NCI-H2196 treated with DMSO at 0.1 percent for 48 hours (cell line): ENCODE results near the gene RNF180.
"Not testable (repeated sequence)": the region's sequence is repeated elsewhere in the genome, so short reads cannot be mapped to it uniquely, and the experiment has no call there.

Experiments
- DNase-seq: peaks from one replicate; lab custom pipeline; 2025; ENCODE audit not compliant: unreplicated experiment; lab: John Stamatoyannopoulos, UW

The RNF180 gene

DNA sequence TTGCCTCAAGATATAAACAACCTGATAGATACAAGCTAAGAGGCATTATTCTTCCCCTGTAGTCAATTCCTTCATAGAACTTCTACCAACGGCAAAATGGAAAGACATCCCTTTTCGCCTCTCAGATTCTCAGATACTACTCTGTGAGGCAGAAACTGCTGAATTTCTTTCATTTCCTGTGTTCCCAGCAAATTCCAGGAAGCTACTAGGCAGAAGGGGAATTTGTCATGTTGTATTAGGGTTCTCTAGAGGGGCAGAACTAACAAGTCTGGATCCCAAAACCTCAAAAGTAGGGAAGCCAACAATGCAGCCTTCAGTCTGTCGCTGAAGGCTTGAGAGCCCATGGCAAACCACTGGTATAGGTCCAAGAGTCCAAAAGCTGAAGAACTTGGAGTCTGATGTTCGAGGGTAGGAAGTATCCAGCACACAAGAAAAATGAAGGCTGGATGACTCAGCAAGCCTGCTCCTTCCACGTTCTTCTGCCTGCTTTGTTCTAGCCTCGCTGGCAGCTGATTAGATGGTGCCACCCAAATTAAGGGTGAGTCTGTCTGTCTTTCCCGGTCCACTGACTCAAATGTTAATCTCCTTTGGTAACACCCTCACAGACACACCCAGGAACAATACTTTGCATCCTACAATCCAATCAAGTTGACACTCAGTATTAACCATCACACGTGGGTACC is 15.2 kb downstream of the RNF180 start:
- no peak for DNase-seq

DNA sequence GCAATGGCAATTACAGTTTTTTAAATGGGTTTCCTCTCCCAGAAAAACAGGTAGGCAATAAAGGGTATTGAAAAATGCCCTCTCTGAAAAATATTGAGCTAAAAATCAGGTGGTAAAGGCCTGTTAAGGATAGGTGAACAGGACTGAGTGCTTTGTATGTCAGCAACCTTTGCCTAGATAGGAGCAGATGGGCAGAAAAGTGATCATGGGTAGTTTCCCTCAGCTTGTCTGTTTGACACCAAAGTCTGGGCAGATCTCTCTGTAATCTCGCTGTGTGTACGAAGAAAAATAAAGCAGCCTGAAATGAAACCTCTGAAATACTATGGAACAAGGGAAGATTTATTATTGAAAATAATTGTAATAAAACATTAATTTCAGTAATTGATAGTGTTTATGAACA is 15.8 kb downstream of the RNF180 start:
- DNase-seq = no peak

DNA sequence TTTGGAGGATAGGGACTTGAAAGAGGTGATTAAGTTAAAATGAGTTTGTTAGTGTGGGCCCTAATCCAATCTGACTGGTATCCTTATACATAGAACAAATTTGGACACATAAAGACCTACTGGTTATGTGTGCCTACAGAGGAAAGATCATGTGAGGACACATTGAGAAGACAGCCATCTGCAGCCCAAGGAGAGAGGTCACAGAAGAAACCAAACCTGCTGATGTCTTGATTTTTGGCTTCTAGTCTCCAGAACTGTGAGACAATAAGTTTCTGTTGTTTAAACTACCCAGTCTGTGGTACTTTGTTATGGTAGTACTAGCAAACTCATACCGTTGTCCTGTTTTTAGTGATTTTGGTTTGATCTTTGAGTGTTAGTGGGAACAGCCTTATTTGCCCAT is 18.3 kb downstream of the RNF180 start:
- no peak for DNase-seq

DNA sequence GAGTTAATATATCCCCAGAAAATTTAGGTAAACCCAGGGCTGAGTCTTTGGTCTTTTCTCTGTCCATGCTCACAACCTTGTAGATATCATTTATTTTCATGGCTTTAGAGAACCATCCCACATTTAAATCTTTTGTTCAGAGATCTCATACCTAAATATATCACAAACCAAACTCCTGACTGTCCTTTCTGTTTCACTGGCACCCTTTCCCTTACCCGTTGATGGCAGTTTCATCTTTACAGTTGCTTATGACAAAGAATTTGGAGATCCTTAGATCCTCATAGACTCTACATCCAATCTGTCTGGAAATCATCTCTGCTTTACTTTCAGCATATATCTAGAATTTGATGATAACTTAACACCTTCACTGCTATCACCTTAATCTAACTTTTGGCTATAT is 19.2 kb downstream of the RNF180 start:
- DNase-seq = no peak

DNA sequence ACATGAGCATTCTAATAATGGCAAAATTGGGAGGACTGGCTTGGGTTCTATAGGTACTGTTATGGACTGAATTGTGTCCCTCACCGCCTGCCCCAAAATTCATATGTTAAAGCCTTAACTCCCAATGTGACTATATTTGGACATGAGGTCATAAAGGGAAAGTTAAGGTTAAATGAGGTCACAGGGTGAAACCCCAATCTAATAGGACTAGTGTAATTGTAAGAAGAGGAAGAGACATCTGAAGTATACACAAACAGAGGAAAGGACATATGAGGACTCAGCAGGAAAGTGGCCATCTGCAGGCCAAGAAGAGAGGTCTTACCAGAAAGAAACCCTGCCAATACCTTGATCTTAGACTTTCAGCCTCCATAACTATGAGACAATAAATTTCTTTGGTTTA is 23.1 kb downstream of the RNF180 start:
- no peak for DNase-seq

DNA sequence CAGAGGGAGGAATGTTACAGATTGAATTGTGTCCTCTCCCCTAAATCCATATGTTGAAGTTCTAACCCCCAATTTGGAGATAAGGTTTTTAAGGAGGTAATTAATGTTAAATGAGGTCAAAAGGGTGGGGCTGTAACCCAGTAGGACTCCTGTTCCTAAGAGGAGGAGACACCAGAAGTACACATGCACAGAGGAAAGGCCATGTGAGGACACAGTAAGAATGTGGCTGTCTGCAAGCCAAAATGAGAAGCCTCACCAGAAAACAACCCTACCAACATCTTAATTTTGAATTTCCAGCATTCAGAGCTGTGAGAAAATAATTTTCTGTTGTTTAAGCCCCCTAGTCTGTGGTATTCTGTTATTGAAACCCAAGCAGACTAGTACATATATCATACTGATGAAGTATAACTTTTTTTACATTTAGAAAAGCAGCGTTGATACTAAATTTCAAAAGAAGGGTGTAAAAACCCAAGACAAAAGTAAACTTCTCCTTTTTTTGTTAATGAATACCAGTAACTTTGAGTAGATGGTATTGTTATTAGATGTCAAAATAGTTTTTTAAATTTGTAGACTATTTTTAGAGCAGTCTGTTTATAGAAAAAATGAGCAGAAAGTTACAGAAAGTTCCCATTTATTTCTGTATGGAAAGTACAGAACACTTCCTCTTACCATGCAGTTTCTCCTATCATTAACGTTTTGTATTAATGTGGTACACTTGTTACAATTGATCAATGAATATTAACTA is 25.1 kb downstream of the RNF180 start:
- no peak for DNase-seq

DNA sequence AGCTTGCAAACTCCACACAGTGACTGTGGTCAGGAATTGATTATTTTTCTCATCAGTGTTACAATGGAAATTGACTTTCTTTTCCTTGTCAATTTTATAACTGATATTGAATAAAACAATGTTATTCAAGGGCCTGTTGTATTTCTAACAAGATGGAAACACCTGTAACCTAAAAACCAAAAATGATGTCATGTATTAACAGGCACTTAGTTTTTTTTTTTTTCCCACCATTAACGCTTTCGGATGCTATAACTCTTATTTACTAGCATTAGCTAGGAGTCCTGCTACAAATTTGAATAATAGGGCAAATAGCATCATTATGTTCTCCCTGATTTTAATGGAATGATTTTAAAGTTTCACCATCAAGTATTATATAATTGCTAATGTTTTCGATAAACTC is 30.3 kb downstream of the RNF180 start:
- no peak for DNase-seq

DNA sequence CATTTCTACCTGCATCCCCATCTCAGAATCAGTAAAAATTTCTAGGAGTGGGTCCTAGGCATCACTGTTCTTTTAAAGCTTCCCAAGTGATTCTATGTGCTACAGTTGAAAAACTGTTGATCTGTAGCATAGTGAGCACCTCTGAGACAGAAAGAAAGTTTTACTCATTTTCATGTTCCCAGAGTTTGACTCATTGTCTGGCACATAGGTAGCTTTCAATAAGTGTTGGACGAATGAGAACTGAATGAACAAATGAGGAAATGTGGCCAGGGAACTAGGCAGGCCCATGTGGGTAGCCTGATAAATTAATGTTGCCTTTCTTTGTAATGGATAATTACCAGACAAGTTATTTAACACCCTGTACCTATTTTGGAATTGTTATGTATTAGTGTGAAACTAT is 33.8 kb downstream of the RNF180 start:
- DNase-seq = no peak

DNA sequence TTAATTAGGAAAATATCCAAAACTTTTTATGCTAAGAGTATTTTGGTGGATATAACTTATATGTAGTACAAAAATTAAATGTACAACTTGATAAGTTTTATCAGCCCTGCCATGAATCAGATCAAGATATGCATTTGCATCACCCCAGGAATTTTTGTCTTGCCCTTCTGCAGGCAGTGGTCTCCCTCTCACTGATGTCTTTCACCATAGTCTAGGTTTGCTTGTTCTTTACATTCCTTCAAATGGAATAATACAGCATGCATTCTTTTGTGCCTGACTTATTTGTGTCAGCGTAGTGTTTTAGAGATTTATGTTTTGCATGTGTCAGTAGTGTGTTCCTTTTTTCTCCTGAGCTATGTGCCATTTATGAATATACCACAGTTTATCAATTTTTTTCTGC is 36.4 kb downstream of the RNF180 start:
- no peak for DNase-seq

DNA sequence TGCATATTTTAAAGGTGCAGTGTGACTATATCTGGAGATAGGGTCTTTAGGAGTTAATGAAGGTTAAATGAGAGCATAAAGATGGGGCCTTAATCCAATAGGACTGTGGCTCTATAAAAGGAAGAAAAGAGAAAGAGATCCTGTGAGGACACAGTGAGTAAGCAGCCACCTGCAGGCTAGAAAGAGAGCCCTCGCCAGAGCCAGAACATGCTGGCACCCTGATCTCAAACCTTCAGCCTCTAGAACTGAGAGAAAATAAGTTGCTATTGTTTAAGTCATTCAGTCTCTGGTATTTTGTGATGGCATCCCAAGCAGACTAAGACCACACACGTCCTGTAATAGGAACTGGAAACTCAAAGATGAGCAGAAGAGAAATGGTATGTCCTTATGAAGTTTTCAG is 41.0 kb downstream of the RNF180 start:
- no peak for DNase-seq

DNA sequence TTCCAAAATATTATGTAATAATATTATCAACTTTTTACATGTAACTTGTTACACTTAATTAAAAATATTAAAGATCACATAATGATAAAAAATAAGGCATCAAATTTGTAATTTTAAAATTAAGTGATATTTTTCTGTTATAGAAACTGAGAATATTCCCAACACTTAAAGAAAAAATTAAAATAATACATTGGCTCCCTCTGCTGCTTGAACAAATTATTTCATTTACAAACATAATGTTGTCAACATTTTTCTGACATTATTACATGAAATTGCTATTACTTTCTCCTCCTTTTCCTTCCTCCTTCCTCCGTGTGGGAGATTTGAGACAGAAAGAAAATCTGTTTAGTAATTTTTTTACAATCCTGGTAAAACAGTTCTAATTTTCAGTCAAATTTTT is 42.3 kb downstream of the RNF180 start:
- DNase-seq = no peak

DNA sequence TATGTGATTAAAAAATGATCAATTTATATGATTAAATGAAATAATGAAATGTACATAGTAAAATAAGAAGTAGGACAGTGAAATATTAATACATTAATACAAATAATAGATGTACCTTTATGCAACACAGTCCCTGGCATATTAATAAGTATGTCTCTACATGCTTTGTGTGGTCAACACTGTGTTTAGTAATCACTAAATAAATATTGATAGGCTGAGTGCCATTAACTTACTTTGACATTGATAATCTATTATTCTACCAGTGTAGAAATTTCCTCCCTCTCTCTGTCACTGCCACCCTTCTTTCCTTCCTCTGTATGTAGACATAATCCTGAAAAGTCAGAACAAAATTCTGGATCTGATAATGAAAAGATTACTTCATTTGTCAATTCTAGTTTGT is 43.7 kb downstream of the RNF180 start:
- DNase-seq = no peak

DNA sequence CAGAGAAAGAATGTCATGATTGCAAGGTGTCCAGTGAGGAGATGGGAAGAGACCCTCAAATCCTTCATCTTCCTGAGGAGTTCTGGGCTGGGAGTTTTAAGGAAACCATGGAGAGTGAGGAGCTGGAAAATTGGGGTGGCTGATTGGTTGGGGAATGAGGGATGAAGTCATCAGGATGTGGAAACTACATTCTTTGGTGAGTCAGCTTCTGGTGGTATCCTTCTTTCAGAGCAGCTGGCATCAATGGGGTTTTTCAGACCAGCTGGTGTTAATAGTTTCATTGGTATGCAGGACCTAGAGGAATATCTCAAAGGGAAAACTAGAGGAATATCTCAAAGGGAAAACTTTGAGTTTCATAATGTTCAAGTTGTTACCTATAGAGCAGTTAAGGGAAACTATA is 45.2 kb downstream of the RNF180 start:
- DNase-seq = no peak

DNA sequence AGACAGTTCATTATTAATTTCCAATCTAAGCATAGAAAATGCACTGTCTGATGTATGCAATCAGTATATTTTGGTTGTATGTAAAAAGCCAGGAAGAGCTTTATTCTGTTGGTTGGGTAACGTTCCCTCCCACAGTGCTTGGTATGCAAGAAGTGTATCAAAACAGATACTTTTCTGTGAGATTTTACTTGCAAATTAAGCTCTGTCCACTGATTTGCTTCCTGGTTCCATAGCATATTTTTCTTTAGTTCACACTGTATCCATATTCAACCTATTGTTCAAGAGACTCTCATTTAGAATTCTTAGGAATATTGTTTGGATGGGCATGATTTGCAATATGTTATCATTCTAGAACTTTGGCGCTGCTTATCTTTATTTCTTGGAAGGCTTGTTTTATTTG is 47.4 kb downstream of the RNF180 start:
- DNase-seq = no peak

DNA sequence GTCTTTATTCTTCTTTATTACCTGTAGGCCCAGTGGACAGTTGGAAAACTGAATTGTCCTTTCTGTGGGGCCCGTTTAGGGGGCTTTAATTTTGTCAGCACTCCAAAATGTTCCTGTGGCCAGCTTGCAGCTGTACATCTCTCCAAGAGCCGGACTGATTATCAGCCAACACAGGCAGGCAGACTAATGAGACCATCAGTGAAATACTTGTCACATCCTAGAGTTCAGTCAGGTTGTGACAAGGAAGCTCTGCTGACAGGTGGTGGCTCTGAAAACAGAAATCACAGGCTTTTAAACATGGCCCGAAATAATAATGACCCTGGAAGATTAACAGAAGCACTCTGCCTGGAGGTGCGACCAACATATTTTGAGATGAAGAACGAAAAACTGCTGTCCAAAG is 47.9 kb downstream of the RNF180 start:
- DNase-seq = no peak

DNA sequence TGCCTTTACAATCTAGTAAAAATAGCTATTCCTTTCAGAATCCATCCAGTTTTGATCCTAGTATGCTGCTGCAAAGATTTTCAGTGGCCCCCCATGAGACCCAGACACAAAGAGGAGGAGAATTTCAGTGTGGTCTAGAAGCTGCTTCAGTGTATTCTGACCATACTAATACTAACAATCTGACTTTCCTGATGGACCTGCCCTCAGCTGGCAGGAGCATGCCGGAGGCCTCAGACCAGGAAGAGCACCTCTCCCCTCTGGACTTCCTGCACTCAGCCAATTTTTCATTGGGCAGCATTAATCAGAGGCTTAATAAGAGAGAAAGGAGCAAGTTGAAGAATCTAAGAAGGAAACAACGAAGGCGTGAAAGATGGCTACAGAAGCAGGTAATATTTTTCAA is 48.5 kb downstream of the RNF180 start:
- DNase-seq = no peak

DNA sequence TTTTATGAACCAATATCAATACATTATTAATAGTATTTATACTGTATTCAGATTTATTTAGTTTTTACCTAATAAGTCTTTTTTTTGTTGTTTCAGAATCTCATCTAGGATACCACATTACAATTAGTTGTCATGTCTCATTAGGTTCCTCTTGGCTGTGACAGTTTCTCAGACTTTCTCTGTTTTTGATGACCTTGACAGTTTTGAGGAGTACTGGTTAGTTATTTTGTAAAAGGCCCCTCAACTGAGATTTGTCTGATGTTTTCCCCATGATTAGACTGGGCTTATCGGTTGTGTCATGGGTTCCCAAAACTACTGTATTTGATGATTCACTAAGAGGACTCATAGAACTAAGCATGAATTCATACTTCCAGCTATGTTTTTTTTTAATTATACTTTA is 56.3 kb downstream of the RNF180 start:
- no peak for DNase-seq

DNA sequence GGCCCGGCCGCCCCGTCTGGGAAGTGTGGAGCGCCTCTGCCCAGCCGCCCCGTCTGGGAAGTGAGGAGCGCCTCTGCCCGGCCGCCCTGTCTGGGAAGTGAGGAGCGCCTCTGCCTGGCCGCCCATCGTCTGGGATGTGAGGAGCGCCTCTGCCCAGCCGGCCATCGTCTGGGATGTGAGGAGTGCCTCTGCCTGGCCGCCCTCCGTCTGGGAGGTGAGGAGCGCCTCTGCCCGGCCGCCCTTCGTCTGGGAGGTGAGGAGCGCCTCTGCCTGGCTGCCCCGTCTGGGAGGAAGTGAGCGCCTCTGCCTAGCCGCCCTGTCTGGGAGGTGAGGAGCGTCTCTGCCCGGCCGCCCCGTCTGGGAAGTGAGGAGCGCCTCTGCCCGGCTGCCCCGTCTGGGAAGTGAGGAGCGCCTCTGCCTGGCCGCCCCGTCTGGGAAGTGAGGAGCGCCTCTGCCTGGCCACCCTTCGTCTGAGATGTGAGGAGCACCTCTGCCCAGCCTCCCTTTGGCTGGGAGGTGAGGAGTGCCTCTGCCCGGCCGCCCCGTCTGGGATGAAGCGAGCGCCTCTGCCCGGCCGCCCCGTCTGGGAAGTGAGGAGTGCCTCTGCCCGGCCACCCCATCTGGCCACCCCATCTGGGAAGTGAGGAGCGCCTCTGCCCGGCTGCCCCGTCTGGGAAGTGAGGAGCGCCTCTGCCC is 59.8 kb downstream of the RNF180 start:
- not testable (repeated sequence) for DNase-seq

DNA sequence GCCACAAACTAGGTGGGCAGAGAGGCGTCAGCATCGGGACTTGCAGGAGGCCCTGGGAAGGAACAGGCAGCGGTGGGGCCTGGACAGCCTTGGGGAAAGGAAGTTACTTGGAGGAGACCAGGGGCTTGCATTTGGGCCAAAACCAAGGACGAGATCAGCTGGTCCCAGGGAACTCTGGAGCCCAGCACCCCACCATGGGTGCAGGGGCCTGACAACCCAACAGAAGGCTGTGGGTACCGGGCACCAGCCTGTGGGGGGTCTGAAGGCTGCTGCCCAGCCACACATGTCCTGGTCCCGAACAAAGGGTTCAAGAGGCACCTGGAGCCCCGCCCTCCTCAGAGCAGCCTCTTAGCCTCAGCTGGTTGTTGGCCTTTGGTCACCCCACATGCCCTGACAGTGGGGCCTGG is 61.5 kb downstream of the RNF180 start:
- not testable (repeated sequence) for DNase-seq

DNA sequence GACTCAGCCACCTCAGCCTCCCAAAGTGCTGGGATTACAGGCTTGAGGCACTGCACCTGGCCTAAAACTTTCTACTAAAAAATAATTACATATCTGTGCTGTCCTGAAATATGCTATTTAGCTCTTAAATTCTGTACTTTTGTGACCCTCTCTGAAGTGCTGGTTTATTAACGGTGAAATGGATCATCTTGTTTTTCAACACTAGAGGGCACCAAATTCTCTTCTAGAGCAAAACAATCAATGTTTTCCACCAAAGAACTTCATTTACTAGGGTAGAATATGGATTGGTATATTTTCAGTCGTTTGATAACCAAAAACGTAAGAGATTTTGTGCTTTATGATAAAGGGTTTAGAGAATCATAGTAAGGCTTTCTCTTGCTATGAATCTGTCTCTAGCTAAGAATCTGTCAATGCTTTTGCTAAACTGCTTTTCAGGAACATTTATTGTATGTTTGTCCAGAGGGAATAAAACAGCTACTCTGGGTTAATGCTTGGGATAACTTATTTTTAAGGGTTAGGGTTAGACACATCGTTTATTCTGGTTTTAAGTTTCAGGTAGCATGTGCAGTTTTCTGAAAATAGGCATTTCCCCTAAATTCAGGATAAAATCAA is 63.6 kb downstream of the RNF180 start:
- no peak for DNase-seq

DNA sequence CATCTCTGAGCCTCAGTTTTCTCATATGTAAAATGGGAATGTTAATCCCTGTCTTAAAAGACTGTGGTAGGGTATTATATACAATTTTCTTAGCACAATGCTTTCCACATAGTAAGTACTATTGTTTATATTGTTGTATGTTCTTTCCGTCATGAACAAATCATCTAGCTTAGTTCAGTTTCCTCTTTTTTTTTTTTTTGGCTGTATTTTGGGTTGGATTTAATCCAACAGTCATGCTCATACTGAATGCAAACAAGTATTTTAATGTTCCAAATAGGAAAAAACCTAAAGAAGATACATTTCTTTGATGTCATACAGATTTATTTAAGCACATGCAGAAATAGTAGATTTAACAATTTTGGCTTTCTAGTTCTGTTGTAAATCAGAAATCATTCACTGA is 95.1 kb downstream of the RNF180 start:
- no peak for DNase-seq

DNA sequence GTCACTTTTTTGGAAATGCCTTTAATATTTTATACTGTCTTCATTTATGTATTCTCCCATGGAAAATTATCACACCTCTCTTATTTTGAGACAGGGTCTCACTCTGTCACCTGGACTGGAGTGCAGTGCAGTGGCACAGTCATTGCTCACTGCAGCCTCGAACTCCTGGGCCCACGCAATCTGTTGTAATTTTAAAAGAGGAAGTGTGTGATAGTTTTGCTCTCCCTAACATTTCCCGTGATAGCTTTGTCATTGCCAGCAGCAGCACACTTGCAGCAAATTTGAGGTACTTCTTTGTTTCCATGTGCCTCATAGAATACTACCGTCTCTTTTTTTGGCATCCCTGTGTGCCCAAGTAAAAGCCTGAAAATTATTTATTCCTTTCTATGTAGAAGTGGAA is 103.5 kb downstream of the RNF180 start:
- no peak for DNase-seq
